ENCODE measurements around the gene DSCAM. TPM values are rescaled to one million over a fixed set of nuclear protein-coding genes. Genes with fewer than 3 reads are reported as not detected.
A peak's percentile ranks its signal among the peaks of the same experiment; 100 is the strongest.

Gene DSCAM
- total and polyA plus RNA-seq, 2 experiments from 2014 or later: 0.07 TPM; not detected in 1

GRCh38 chr21:40386981-40387747, 459.8 kb downstream of the DSCAM start (continued):
- TF ChIP-seq NANOG (IDR thresholded peaks at IDR 0.05; ENCODE audit: borderline replicate concordance) (no peak), EZH2 (IDR thresholded peaks at IDR 0.05; ENCODE audit: low read depth, unreplicated experiment) (no peak), POLR2AphosphoS5 (IDR thresholded peaks at IDR 0.05; ENCODE audit: low read depth) (no peak), ZNF114 (CRISPR knock-in tag; IDR thresholded peaks at IDR 0.05) (no peak), ZNF331 (CRISPR knock-in tag; IDR thresholded peaks at IDR 0.05; ENCODE audit: low read depth) (no peak), STAT1 (IDR thresholded peaks at IDR 0.05; ENCODE audit: unreplicated experiment) (no peak), ZNF462 (CRISPR knock-in tag; IDR thresholded peaks at IDR 0.05) (no peak)

GRCh38 chr21:40386294-40386911, 460.6 kb downstream of the DSCAM start:
- H3K4me3 ChIP-seq: no peak overlapping the region
- no peaks in the 10 kb centered on the region for H4K20me1 ChIP-seq (replicated peaks; ENCODE audit: insufficient read depth)
- peak; percentile 86 for ATAC-seq
- no peak overlapping the region for H2AFZ ChIP-seq
- peaks cover 76% of the 10 kb centered on the region for H3K9me3 Mint-ChIP-seq
- no peak overlapping the region for H3K27ac ChIP-seq (ENCODE audit: low read depth)
- peaks cover 8% of the 10 kb centered on the region; the same call in 2 of the 3 replicates for H3K36me3 Mint-ChIP-seq (ENCODE audit: low read depth)
- peak; percentile 69 for DNase-seq (ENCODE audit: low spot score)
- H3K9me2 ChIP-seq (ENCODE audit: insufficient read depth): no peaks in the 10 kb centered on the region
- no peak overlapping the region for H3K4me2 ChIP-seq
- no peaks in the 10 kb centered on the region for H3K36me3 ChIP-seq (ENCODE audit: insufficient read depth)
- H3F3A ChIP-seq (replicated peaks; ENCODE audit: low read depth): no peaks in the 10 kb centered on the region
- no peak overlapping the region for H3K4me3 Mint-ChIP-seq
- no peak overlapping the region for H3K27ac Mint-ChIP-seq
- H3K4me1 Mint-ChIP-seq: peaks cover 4% of the 10 kb centered on the region; the same call in 2 of the 3 replicates
- H3K27me3 ChIP-seq (ENCODE audit: insufficient read depth): no peaks in the 10 kb centered on the region
- H3K4me1 ChIP-seq (ENCODE audit: insufficient read depth): no peaks in the 10 kb centered on the region
- no peaks in the 10 kb centered on the region for H3K27me3 Mint-ChIP-seq (ENCODE audit: insufficient read depth, low read depth, poor library complexity)
- H3K79me2 ChIP-seq (replicated peaks; ENCODE audit: insufficient read depth): no peaks in the 10 kb centered on the region
- TF ChIP-seq ZNF114 (CRISPR knock-in tag; IDR thresholded peaks at IDR 0.05) (no peak), JUNB (IDR thresholded peaks at IDR 0.05; ENCODE audit: unreplicated experiment) (no peak), REST (IDR thresholded peaks at IDR 0.05; ENCODE audit: unreplicated experiment) (no peak), POLR2AphosphoS5 (IDR thresholded peaks at IDR 0.05; ENCODE audit: low read depth) (no peak)

Measured in GM23338 (cell line).